OCI-LY1 (cell line): ENCODE measurements around the gene DYTN.

ENCODE experiments used
- EZH2 ChIP-seq: fragments of 200-600 bp; sonication (generic), shearing (Covaris generic); IDR thresholded peaks from 2 replicates; pipeline ENCODE4 v1.8.0; 2017; ENCODE audit warnings: borderline replicate concordance, mixed run types, mild to moderate bottlenecking, antibody characterized with exemption, low read length, moderate library complexity, mixed read lengths
- TF ChIP-seq, protein P1 (sequence below): fragments of 200-600 bp; sonication (generic), shearing (Covaris generic); IDR thresholded peaks from 2 replicates; pipeline ENCODE4 v1.5.1; 2017; ENCODE audit warnings: mild to moderate bottlenecking, antibody characterized with exemption, low read length, moderate library complexity, mixed read lengths

DNA sequence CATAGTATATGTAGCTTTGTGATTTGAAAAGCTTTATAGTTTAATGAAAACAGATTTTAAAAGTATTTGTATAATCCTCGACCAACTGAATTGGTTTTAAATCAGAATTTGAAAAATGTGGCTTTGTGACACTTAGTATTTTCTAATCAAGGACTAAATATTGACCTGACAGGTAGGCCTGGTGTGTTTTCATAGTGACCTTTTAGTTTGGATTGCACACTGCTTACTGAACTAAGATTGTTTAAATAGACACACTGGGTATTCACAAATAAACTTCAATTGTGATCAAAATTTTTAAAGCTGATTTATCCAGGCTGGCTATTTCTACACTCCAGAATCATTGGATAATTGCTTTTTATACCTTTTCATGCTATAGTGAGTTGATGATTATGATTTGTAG is 107.7 kb downstream of the DYTN start:
- no peak for TF ChIP-seq EZH2
- TF ChIP-seq, protein P1, sequence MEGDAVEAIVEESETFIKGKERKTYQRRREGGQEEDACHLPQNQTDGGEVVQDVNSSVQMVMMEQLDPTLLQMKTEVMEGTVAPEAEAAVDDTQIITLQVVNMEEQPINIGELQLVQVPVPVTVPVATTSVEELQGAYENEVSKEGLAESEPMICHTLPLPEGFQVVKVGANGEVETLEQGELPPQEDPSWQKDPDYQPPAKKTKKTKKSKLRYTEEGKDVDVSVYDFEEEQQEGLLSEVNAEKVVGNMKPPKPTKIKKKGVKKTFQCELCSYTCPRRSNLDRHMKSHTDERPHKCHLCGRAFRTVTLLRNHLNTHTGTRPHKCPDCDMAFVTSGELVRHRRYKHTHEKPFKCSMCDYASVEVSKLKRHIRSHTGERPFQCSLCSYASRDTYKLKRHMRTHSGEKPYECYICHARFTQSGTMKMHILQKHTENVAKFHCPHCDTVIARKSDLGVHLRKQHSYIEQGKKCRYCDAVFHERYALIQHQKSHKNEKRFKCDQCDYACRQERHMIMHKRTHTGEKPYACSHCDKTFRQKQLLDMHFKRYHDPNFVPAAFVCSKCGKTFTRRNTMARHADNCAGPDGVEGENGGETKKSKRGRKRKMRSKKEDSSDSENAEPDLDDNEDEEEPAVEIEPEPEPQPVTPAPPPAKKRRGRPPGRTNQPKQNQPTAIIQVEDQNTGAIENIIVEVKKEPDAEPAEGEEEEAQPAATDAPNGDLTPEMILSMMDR, result no peak
